ENCODE data around the gene SLC38A1. TPM values are rescaled to one million over a fixed set of nuclear protein-coding genes. Genes with fewer than 3 reads are reported as not detected.

The SLC38A1 gene
- total RNA-seq, 1 experiment from 2014 or later, result 155 TPM

DNA sequence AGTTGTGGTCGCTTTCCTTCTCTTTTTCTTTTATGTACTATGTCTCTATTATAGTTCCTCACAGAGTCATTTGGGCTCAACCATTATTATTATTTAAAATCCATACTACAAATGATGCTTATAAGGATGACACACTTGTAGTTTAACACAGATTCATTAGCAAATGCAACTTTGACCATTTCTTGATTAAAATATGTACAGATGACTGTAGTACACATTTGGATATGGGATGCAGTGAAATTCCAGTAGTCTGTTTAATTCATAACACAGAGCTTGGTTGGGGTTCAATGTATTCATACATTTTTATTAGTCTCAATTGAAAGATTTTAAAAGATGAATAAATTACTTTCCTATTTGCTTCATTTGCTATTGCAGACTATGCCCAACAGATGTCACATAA is 30.0 kb downstream of the SLC38A1 start (continued):
- TF ChIP-seq EGR1 (IDR thresholded peaks at IDR 0.05; ENCODE audit: low read depth) (no peak), ELF1 (IDR thresholded peaks at IDR 0.05; ENCODE audit: borderline replicate concordance, low read depth) (no peak)

DNA sequence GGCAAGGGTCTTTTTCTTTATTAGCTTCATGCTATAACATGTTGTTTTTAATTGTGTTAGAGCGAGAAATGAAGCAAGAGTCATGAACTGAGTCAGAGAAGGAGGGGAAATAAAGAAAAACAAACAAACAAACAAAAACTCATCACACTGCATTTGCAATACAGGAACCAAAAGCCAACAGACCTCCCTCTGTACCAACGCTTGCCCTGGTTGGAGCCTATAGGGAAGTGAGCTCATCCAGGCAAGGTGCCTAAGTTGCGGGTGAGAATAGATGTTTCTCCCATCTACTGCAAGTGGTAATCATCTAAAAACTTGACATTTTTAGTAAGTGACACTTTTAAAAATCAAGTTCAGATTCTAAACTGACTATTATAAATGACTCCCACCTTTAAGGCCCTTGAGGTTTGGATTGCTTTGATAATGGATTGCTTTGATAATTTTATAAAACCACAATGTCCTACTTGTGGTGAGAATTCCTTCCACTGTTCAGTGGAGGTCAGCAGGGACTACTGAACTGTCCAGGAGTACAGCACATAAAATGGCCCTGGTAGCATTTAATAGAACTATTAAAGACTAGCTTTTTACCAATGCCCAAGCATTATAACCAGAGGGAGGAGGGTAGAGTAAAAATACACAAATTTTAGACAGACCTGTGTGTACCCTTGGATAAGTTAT is 31.3 kb downstream of the SLC38A1 start:
- H3K4me1 ChIP-seq (ENCODE audit: control insufficient read depth in 1 of 2, insufficient read depth in 2 of 2, low read length in 2 of 2), result no peaks in the 10 kb centered on the region
- no peaks in the 10 kb centered on the region for H4K20me1 ChIP-seq (ENCODE audit: insufficient read depth)
- no peak overlapping the region for H2AFZ ChIP-seq (ENCODE audit: low read depth, low read length, poor library complexity, severe bottlenecking)
- ChIA-PET CTCF (no interaction called here), RAD21 (ENCODE audit: low non-redundant PET in 1 of 2, low total read pairs in 2 of 2, uncharacterized antibody in 2 of 2, unreplicated experiment in 2 of 2) (no interaction called here), POLR2A (no interaction called here)
- no peaks in the 10 kb centered on the region for H3K9me2 ChIP-seq (ENCODE audit: insufficient read depth)
- ATAC-seq (no peak), DNase-seq (ENCODE audit: low read depth, low spot score) (no peak)
- TF ChIP-seq EZH2phosphoT487 (IDR thresholded peaks at IDR 0.05; ENCODE audit: borderline replicate concordance) (no peak), RAD21 (IDR thresholded peaks at IDR 0.05; ENCODE audit: low read depth) (no peak), POLR2A (IDR thresholded peaks at IDR 0.05; ENCODE audit: borderline replicate concordance, extremely low read depth, insufficient read depth, insufficient read length) (no peak), ZFX (IDR thresholded peaks at IDR 0.05) (no peak), EZH2 (IDR thresholded peaks at IDR 0.05) (no peak), FOSL1 (IDR thresholded peaks at IDR 0.05; ENCODE audit: low read depth) (no peak), SRF (IDR thresholded peaks at IDR 0.05; ENCODE audit: low read depth) (no peak), SP1 (IDR thresholded peaks at IDR 0.05; ENCODE audit: low read depth) (no peak), EGR1 (IDR thresholded peaks at IDR 0.05; ENCODE audit: low read depth) (no peak), ZNF274 (IDR thresholded peaks at IDR 0.05; ENCODE audit: low read depth, low read length) (no peak), ELF1 (IDR thresholded peaks at IDR 0.05; ENCODE audit: borderline replicate concordance, low read depth) (no peak), JUND (IDR thresholded peaks at IDR 0.05) (no peak), SIN3A (IDR thresholded peaks at IDR 0.05; ENCODE audit: low read depth) (no peak), POLR2AphosphoS5 (IDR thresholded peaks at IDR 0.05; ENCODE audit: low read depth, low read length) (no peak), CBX3 (IDR thresholded peaks at IDR 0.05; ENCODE audit: low read depth) (no peak), CEBPB (IDR thresholded peaks at IDR 0.05; ENCODE audit: low read depth) (no peak)
- TF ChIP-seq, protein P1, sequence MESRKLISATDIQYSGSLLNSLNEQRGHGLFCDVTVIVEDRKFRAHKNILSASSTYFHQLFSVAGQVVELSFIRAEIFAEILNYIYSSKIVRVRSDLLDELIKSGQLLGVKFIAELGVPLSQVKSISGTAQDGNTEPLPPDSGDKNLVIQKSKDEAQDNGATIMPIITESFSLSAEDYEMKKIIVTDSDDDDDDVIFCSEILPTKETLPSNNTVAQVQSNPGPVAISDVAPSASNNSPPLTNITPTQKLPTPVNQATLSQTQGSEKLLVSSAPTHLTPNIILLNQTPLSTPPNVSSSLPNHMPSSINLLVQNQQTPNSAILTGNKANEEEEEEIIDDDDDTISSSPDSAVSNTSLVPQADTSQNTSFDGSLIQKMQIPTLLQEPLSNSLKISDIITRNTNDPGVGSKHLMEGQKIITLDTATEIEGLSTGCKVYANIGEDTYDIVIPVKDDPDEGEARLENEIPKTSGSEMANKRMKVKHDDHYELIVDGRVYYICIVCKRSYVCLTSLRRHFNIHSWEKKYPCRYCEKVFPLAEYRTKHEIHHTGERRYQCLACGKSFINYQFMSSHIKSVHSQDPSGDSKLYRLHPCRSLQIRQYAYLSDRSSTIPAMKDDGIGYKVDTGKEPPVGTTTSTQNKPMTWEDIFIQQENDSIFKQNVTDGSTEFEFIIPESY (IDR thresholded peaks at IDR 0.05; ENCODE audit: extremely low read depth, insufficient replicate concordance, low read length), result no peak
- TF ChIP-seq, protein P2, sequence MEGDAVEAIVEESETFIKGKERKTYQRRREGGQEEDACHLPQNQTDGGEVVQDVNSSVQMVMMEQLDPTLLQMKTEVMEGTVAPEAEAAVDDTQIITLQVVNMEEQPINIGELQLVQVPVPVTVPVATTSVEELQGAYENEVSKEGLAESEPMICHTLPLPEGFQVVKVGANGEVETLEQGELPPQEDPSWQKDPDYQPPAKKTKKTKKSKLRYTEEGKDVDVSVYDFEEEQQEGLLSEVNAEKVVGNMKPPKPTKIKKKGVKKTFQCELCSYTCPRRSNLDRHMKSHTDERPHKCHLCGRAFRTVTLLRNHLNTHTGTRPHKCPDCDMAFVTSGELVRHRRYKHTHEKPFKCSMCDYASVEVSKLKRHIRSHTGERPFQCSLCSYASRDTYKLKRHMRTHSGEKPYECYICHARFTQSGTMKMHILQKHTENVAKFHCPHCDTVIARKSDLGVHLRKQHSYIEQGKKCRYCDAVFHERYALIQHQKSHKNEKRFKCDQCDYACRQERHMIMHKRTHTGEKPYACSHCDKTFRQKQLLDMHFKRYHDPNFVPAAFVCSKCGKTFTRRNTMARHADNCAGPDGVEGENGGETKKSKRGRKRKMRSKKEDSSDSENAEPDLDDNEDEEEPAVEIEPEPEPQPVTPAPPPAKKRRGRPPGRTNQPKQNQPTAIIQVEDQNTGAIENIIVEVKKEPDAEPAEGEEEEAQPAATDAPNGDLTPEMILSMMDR (IDR thresholded peaks at IDR 0.05 in 2 of 3, conservative IDR thresholded peaks at IDR 0.05 in 1 of 3; ENCODE audit: borderline replicate concordance in 1 of 3, insufficient read depth in 1 of 3, low read depth in 2 of 3, low read length in 2 of 3), result no peak
- TF ChIP-seq, protein P3, sequence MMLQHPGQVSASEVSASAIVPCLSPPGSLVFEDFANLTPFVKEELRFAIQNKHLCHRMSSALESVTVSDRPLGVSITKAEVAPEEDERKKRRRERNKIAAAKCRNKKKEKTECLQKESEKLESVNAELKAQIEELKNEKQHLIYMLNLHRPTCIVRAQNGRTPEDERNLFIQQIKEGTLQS (IDR thresholded peaks at IDR 0.05), result no peak
- TF ChIP-seq, protein P4, sequence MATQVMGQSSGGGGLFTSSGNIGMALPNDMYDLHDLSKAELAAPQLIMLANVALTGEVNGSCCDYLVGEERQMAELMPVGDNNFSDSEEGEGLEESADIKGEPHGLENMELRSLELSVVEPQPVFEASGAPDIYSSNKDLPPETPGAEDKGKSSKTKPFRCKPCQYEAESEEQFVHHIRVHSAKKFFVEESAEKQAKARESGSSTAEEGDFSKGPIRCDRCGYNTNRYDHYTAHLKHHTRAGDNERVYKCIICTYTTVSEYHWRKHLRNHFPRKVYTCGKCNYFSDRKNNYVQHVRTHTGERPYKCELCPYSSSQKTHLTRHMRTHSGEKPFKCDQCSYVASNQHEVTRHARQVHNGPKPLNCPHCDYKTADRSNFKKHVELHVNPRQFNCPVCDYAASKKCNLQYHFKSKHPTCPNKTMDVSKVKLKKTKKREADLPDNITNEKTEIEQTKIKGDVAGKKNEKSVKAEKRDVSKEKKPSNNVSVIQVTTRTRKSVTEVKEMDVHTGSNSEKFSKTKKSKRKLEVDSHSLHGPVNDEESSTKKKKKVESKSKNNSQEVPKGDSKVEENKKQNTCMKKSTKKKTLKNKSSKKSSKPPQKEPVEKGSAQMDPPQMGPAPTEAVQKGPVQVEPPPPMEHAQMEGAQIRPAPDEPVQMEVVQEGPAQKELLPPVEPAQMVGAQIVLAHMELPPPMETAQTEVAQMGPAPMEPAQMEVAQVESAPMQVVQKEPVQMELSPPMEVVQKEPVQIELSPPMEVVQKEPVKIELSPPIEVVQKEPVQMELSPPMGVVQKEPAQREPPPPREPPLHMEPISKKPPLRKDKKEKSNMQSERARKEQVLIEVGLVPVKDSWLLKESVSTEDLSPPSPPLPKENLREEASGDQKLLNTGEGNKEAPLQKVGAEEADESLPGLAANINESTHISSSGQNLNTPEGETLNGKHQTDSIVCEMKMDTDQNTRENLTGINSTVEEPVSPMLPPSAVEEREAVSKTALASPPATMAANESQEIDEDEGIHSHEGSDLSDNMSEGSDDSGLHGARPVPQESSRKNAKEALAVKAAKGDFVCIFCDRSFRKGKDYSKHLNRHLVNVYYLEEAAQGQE (IDR thresholded peaks at IDR 0.05; ENCODE audit: low read depth), result no peak
- no peaks in the 10 kb centered on the region for H3K9me3 ChIP-seq (ENCODE audit: control insufficient read depth in 1 of 2, insufficient read depth in 1 of 2, low read depth in 1 of 2, low read length in 2 of 2)
- H3K9ac ChIP-seq (ENCODE audit: low read length), result no peak overlapping the region
- BruUV-seq (replicated peaks), result no TSS peak
- H3K4me3 ChIP-seq (replicated peaks in 1 of 2; ENCODE audit: low read depth in 1 of 2, low read length in 2 of 2), result no peak overlapping the region
- H3K27ac ChIP-seq (ENCODE audit: low read depth, low read length), result no peak overlapping the region
- peaks cover 95% of the 10 kb centered on the region for H3K79me2 ChIP-seq (ENCODE audit: insufficient read depth, low read length)
- no peaks in the 10 kb centered on the region for H3K27me3 ChIP-seq (ENCODE audit: insufficient read depth, low read length)
- intact Hi-C loops (cut with micrococcal nuclease), result no loop called here
- no peak overlapping the region for H3K4me2 ChIP-seq (ENCODE audit: low read length)
- peaks cover 6 to 32% of the 10 kb centered on the region in 2 experiments; a peak in 2 of 4 replicates for H3K36me3 ChIP-seq (ENCODE audit: control insufficient read depth in 1 of 2, insufficient read depth in 2 of 2, low read length in 2 of 2)

All from HCT116 (cell line).